T-helper 9 cell (primary cell): ENCODE data around the gene ESR2.

Experiments
- DNase-seq: peaks from one replicate; pipeline ENCODE4 v3.0.0-alpha.2; 2020

ESR2 gene

DNA sequence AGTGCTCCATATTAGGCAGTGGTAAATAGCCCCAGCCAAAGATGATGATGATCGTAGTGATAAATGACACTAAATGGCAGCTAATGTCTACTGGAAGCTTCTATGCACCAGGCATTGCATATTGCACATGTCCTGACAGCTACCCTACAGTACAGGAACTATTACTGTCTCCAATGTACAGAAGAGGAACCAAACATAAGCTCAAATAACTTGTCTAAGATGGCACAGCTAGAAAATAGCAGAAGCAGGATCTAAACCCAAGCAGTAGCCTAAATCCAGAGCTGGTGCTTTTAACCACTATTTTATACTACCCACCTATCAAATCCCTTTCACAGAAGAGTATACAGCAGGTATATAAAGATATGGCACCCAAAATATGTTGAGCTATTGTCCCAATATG is 28.9 kb downstream of the ESR2 start:
- DNase-seq: no peak

DNA sequence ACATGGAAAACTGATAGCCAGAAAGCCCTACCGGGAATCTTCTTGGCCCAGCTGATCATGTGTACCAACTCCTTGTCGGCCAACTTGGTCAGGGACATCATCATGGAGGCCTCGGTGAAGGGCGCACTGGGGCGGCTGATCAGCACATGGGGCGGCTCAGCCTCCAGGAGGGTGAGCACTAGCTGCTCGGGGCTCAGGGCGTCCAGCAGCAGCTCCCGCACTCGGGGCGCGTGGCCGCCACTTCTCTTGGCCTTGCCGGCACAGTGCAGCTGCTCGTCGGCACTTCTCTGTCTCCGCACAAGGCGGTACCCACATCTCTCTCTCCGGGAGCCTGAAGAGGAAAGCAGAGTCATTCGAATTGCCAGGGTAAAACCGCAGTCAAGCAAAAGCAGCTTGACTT is 33.8 kb downstream of the ESR2 start:
- no peak for DNase-seq

DNA sequence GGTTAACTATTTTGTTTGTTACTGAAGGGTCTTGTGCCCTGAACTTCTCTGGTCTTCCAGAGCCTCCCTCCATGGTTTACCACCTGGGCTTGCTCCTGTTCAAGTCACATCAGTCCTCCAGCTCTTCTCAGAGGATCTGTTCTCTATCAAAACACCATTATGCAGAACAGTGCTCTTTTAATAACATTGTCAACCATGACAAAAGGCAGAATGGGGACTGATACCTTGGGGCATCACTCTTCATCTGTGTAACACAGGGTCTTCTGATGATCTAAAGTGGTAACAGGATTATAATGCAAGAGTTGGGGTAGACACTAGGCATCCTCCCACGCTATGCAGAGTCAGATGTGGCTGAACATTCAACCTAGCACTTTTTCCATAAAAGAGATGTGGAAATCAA is 38.4 kb downstream of the ESR2 start:
- DNase-seq: no peak

DNA sequence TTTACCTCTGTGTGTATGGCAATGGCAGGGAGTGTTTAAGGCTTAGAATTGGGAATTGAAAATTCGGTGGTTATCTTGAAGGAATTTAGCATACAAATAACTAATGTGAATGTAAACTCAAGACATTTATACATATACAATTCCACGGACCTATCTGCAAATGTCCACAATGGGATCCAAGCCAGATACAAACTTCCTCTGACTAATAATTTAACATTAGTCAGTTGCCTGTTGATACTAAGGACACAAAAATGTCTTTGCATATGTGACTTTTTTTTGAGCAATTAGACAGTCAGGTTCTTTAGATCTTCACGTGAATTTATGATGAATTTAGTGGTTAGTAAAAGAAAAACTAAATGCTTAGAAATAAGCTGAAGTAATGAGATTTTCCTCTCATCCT is 40.5 kb downstream of the ESR2 start:
- no peak for DNase-seq

DNA sequence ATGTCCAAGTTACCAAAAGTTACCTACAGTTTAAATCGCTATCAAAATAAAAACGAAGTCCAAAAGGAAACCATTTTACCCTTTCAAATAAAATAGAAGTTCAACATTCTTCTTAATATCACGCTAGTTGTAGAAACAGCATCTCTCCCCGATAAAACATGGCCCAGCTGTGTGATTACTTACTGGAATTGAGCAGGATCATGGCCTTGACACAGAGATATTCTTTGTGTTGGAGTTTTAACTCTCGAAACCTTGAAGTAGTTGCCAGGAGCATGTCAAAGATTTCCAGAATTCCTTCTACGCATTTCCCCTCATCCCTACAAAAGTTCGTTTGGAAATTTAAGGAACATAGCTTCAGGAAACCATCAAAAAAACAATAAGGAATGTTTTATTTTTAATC is 44.8 kb downstream of the ESR2 start:
- no peak for DNase-seq

DNA sequence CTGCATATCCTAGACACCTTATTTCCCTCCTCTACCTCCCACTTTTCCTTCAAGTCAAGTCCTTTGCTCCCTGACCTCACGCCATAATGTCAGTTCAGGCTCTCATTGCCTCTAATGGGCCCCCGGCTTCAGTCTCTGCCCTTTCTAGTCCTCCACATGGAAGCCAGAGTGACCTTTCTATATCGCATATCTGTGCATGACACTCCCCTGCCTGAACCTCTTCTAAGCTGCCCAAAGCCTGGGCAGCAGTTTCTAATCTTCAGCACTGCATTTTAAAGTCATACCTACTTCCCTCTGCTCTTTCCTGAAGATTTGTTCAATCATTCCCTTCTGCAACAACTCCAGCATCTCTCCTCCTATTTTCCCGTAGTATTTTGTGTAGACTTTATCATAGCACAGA is 45.5 kb downstream of the ESR2 start:
- DNase-seq: no peak

DNA sequence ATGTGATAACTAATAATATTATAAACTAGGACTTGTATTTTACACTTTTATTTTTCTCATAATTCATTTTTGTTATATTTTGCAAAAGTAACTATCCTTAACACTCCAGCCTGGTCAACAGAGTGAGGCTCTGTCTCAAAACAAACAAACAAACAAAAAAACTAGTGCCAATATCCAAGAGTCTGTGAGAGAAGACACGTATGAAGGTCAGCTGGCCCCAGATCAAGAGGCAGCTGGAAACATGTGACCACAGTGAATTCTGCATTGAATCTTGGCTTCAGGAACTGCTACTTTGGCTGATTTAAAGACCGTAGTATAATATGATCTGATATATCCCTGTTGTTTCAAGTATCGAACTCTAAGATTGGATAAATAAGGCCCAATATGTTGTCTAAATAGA is 47.0 kb downstream of the ESR2 start:
- no peak for DNase-seq

DNA sequence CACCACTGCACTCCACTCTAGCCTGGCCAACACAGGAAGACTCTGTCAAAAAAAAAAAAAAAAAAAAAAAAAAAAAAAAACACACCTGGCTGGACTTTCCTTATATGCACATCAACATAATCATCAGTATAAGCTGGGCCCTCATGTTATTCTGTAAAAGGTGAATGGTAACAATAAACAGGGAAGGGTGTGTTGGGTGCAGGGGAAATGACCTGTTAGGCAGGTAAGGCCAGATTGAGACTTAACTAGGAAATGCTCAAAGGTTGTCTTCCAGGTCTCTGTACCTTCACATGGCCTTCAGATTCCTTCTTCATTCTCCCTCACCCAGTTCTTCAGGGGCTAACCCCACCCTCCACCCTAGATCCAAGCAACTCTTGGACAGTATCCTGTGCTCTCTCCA is 47.5 kb downstream of the ESR2 start:
- no peak for DNase-seq

DNA sequence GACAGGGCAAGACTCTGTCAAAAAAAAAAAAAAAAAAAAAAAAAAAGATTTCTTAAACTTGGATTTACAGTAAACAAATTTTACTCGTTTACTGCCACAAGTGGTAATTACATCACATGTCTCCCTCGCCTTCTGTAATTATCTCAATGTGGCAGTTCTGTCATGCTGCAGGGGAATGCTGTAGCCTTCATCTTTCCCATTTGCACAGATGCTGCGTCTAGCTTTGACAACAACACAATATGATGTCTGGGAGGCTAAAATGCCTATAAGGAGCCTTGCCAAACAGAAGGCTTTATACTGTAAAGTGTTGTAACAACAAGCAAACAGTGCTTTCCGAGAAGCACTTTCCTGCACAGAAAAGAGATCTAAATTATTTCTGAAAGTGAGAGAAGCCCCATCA is 48.7 kb downstream of the ESR2 start:
- no peak for DNase-seq

DNA sequence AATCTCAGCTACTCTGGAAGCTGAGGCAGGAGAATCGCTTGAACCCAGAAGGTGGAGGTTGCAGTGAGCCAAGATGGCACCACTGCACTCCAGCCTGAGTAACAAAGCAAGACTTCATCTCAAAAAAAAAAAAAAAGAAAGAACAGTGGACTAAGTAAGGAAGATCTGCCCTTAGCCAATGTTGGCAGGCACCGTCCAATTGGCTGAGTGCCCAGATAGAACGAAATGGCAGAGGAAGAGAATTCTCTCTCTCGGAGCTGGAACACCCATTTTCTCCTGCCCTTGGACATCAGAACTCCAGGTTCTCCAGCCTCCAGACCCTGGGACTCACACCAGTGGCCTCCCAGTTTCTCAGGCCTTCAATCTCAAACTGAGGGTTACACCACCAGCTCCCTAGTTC is 49.9 kb downstream of the ESR2 start:
- no peak for DNase-seq

DNA sequence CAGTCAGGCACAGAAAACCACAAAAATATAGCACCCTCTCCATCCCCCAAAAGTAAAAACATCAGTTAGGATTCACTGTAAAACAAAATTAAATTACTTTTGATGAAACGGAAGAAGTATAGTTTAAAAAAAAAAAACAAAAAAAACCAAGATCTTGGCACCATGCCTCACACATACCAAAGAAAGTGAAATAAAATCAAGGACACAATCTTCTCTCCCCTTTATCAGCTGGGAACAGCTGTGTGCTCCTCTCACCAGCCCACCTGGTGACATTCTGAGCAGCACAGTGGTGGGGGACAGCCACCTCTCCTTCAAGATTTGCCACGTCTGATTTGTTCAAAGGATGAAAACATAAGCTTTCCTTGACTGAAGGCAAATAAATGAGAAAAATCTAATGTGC is 55.5 kb downstream of the ESR2 start:
- no peak for DNase-seq

DNA sequence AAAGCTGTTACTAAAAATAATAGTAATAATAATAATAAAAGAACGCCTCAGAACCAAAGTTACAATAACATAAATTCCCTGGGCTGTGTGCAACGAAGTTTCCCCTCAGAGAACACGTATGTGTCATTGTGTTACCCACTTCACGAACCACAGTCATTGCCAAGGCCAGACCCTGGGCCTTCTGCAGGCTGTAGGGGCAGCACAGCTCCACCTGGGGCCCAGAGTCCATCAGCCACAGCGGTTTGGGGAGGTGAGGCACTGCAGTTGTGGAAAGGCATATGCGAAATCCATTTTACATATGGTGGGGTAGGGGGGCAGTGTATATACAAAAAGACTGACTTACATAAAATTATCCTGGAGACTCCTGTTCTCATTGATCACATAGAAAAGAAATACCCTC is 56.1 kb downstream of the ESR2 start:
- no peak for DNase-seq

DNA sequence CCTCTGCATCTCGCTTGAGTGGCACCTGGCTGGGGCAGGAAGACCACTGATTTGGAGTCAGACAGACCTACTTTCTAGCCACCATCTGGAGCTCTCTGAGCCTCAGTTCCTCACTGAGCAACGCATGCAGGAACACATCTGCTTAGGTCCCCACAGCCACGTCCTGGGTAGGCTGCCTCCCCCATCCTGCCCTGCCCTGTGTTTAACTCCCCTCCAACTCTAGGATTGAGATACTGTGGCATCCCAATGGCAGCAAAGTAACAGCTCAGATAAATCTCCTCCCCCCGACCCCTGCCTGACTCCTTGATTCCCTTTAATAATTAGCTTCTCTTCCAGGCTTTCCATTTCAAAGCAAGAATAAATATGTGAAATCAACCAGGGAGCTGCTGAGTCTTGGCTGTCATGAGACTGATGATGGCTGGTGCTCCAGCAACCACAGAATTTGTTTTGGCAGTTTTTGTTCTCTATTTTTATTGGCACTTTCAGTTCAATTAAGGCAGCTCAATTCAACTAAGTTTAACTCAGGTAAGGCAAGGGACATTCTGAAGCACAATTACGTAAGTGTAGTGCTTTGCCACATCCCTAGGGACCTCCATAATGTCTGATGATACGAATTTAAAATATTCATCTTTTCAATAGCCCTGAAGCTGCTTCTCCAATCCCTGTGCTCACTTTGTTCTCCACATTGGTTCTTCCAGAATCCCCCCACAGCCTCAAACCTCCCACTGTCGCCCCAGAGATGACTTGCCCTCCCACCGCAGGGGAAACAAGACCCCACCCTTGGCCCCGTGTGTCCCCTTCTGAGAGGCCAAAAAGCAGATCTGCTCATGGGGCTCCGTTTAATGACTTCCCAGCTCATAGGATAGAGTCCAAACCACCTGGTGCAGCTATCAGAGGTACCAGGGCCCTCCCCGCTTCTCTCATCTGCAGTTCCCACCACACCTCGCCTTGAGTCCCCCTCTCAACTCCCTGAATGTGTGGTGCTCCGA is 58.2 kb downstream of the ESR2 start:
- no peak for DNase-seq

DNA sequence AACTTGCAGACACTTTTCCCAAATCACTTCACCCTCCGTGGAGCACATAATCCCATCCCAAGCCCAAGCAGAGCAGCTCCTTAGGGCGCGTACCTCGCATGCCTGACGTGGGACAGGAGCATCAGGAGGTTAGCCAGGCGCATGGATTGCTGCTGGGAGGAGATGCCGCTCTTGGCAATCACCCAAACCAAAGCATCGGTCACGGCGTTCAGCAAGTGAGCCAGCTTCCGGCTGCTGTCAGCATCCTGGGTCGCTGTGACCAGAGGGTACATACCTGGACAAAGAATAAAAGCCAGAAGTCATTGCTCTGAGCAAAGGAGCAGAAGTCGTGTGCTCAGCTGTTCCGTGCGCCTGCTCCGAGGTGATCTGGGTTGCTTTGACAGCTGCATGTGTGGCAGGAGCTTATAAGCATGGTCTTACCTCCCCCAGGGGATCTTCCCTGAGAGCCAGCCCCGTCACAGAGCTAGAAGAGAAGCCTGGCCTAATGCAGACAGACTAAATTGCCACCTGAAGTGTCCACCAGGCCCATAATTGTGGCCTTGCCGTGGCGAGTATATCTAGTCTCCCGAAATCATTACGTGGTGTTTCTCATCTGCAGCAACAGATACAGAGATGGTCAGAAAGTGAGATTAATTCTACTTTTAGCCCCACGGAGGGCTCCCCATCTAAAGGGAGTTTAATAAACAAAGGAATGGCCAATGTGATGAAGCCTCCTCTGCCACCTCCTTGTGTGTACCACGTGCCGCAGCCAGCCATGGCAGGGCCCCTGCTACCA is 59.1 kb downstream of the ESR2 start:
- no peak for DNase-seq

DNA sequence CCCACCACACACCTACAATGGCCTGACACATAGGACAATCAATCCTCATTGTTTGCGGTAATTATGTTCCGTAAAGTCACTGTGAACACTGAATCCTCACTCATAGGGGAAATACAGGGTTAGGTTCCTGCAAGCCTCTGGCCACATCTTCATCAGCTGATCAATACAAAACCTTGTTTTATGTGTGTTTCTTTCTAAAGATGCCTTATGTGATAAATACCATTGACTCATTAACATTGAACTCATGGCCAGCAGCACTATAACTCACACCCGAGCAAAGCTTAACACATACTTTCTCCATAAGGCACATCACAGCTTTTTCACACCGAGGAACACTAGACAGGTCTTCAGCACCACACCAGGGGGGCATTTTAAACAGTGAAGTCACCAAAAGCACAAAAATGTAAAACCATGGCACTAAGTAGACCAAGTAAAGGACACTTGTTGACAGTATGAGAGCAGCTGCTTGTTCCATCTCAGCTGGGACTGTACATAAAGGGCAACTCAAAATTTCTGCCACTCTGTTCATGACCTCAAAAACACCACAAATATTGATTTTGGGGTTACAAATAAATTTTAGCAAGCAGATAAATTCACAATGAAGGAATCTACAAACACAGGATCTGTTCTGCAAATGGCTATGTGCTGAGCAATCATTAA is 60.5 kb downstream of the ESR2 start:
- DNase-seq: no peak

DNA sequence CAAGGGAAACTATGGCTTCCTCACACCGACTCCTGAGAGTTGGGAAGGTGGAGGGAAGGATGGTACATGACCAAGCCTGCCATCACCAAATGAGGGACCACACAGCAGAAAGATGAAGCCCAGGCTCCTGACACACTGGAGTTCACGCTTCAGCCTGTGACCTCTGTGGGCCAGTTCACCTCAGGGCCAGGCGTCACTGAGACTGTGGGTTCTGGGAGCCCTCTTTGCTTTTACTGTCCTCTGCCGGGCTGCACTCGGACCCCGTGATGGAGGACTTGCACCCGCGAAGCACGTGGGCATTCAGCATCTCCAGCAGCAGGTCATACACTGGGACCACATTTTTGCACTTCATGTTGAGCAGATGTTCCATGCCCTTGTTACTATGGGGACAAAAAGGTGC is 61.2 kb downstream of the ESR2 start:
- no peak for DNase-seq

DNA sequence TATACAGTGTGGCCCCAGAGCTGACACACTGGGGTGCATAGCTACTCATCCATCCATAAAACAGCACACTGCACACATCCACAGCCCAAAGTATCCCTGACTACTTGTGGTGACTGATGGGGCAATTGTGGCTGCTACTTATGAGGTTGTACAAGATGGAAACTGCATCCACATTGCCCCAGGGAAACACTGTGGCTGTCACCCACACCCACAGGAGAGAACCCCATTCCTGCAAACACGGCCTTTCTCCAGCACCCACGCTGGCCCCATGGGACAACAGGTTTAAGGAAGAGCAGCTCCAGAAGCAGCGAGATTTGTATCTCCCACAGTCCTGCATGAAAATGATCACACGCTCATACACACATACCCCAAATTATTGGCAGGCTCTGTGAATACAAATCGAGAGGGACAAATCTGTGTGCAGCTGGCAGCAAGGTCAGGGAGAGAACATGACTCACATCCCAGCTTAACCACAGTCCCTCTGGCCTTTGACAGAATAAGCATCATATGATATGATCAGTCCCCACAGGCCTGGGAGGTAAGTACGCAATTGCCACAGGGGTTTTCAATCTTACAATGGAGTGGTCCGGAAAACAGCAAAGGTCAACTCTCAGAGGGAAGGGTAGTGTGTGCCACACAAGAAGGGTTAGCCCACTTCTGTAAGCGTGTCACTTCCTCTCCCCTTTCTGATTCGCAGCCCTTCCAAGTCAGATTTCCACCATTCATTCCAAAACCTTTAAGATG is 61.9 kb downstream of the ESR2 start:
- no peak for DNase-seq

DNA sequence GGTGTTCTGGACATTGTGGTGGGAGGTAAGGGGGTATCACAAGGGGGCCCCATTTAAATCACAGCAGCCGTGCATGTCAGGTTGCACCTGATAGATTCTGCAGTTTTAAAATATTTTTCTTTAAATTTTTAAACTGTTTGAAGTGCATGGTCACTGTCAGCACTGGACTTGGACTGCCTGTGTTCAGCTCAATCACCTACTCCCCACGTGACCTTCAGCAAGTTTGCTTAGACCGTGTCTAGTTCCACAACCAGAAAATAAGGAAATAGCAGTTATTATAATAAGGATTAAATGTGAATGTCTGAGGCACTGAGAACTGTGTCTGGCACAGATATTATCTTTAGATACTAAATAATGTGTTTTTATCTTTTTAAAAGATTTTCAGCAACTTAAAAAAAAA is 64.7 kb downstream of the ESR2 start:
- no peak for DNase-seq

DNA sequence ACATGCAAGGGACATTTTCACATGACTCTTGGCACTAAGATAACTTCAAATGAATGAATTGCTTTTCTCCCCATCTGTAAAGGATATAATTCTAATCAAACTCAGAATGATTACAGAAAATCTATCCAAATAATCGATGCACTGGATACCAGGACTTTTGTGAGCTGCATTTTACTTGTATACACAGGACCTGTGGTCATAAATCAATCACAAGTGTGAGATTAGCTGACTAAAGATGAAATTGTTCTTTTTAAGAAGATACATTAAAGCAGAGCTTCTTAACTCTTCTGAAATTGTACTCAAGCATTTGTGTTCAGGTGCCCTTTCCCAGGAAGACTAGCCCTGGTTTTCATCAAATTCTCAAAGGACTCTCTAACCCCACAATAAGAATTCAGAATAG is 66.3 kb downstream of the ESR2 start:
- no peak for DNase-seq

DNA sequence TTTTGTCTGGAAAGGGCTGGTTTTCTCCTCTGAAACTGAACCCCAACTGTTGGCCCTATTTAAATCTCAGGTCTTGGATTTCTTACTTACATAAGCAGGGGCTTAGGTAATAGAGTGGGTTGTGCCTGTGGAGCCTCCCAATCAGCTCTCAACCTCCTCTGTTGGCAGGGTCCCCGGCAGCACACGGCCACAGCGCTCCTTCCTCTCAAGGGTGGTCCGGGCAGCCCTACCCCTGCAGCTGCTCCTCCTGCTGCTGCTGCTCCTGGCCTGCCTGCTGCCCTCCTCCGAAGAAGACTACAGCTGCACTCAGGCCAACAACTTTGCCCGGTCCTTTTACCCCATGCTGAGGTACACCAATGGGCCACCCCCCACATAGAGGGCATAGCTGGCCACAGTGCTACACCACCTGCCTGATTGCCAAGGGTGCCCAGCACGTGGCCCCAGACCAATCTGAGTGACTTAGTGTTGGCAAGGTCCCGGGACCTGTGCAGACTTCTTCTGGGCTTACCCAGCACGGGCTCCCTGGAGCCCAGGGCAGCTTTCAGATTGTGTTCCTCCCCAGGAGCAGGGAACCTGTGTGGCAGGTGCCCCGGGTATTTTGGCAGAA is 68.9 kb downstream of the ESR2 start:
- DNase-seq: no peak

DNA sequence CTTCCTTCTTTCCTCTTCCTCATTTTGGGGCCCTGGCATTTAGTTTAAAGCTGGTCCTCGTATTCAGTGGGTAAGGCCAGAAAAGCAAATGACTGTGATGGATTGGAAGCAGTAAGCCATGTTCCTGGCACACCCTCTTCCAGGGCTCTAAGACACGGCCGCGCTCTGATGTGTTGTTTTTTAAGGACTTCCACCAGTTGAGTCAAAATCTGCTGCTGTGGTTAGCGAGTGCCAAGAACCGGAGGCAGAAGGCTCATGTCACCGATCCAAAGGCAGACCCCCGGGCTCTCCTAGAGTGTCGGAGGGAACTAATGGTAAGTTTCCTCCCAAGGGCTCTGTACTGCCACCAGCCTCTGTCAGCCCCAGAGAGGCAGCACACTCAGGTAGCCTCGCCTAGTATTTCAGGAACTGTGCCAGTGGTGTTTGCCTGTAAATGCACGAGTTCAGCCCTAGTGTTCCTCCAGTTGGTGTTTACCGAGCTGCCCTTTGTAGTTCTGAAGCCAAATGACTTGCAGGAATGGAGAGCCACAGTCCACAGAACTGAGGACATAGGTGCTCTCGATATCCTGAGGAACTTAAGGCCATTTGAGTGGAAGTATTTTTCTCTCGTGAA is 72.7 kb downstream of the ESR2 start:
- DNase-seq: no peak

DNA sequence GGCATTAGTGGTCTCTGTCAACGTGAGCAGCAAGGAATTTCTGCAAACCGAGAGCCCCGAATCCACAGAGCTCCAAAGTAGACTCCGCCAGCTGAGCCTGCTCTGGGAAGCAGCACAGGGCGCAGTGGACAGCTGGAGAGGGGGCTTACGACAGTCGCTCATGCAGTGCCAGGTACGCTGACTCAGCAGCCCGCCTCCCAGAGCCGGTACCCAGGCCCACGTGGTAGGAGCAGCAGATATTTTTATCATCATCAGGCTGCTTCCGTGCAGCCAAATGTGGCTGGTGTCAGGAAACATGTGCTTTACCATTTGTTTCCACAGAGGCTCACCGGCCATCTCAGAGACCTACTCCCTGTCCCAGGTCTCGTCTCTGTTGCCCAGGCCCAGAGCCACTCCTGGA is 73.7 kb downstream of the ESR2 start:
- no peak for DNase-seq
